GM19455 (cell line): Measurements from ENCODE around the gene ELF2.
A peak's percentile ranks its signal among the peaks of the same experiment; 100 is the strongest.
"Not testable (repeated sequence)": the region's sequence is repeated elsewhere in the genome, so short reads cannot be mapped to it uniquely, and the experiment has no call there.

Experiments used
- ATAC-seq: cut with Tn5 transposase; IDR thresholded peaks from one replicate; pipeline ENCODE4 v1.9.1; 2021; ENCODE audit not compliant: unreplicated experiment

The ELF2 gene

GRCh38 chr4:139177049-139177868 lies at the start of gene ELF2:
Gene ELF2, minus strand, starts transcription at chr4:139177218. Its CDS starts 39,517 bp downstream, at chr4:139137701.
- ATAC-seq = peak; percentile 38

GRCh38 chr4:139223682-139224317 lies 46.8 kb upstream of the ELF2 start:
- ATAC-seq = no peak

- no peak for ATAC-seq
Measured at GRCh38 chr4:139222215-139222614, 45.2 kb upstream of the ELF2 start.

GRCh38 chr4:139221687-139222086 lies 44.7 kb upstream of the ELF2 start:
- ATAC-seq = no peak

GRCh38 chr4:139219450-139220055 lies 42.5 kb upstream of the ELF2 start:
- ATAC-seq = no peak

- peak; percentile 99 for ATAC-seq
Measured at GRCh38 chr4:139214039-139214534, 37.1 kb upstream of the ELF2 start.

GRCh38 chr4:139213633-139214032 lies 36.6 kb upstream of the ELF2 start:
- not testable (repeated sequence) for ATAC-seq

GRCh38 chr4:139212900-139213299 lies 35.9 kb upstream of the ELF2 start:
- ATAC-seq = no peak

GRCh38 chr4:139210486-139210885 lies 33.5 kb upstream of the ELF2 start:
- no peak for ATAC-seq

- ATAC-seq = no peak
Measured at GRCh38 chr4:139209470-139210063, 32.5 kb upstream of the ELF2 start.

- ATAC-seq = no peak
Measured at GRCh38 chr4:139208404-139208945, 31.5 kb upstream of the ELF2 start.

GRCh38 chr4:139207873-139208403 lies 30.9 kb upstream of the ELF2 start:
- no peak for ATAC-seq

GRCh38 chr4:139207247-139207646 lies 30.2 kb upstream of the ELF2 start:
- ATAC-seq = no peak

GRCh38 chr4:139202991-139203390 lies 26.0 kb upstream of the ELF2 start:
- ATAC-seq = no peak

- ATAC-seq = no peak
Measured at GRCh38 chr4:139200506-139200905, 23.5 kb upstream of the ELF2 start.

GRCh38 chr4:139200102-139200501 lies 23.1 kb upstream of the ELF2 start:
- ATAC-seq = no peak

GRCh38 chr4:139197214-139197613 lies 20.2 kb upstream of the ELF2 start:
- not testable (repeated sequence) for ATAC-seq

GRCh38 chr4:139196462-139196861 lies 19.4 kb upstream of the ELF2 start:
- ATAC-seq = no peak

- no peak for ATAC-seq
Measured at GRCh38 chr4:139191373-139191772, 14.4 kb upstream of the ELF2 start.

GRCh38 chr4:139189972-139190371 lies 13.0 kb upstream of the ELF2 start:
- no peak for ATAC-seq

- no peak for ATAC-seq
Measured at GRCh38 chr4:139189417-139189749, 12.4 kb upstream of the ELF2 start.
